HG03565 (cell line): ENCODE results near the gene RHEB.

ENCODE experiments used
- ATAC-seq: cut with Tn5 transposase; IDR thresholded peaks from one replicate; pipeline ENCODE4 v1.9.1; 2021; ENCODE audit warnings: mild to moderate bottlenecking, moderate library complexity; ENCODE audit not compliant: unreplicated experiment

The RHEB gene

GRCh38 chr7:151529842-151530241 is 10.1 kb upstream of the RHEB start:
- no peak for ATAC-seq

GRCh38 chr7:151524845-151525244 is 5.2 kb upstream of the RHEB start:
- ATAC-seq = no peak

GRCh38 chr7:151524331-151524730 is 4.6 kb upstream of the RHEB start:
- no peak for ATAC-seq

GRCh38 chr7:151520419-151521261 is 945 bp upstream of the RHEB start:
- no peak for ATAC-seq

GRCh38 chr7:151518947-151519764 is 539 bp downstream of the RHEB start:
- peak; percentile 34 for ATAC-seq

- ATAC-seq = no peak
These were observed 1.4 kb downstream of the RHEB start for GRCh38 chr7:151518105-151518946.

GRCh38 chr7:151517601-151518104 is 2.0 kb downstream of the RHEB start:
- no peak for ATAC-seq

- no peak for ATAC-seq
These were observed 4.5 kb downstream of the RHEB start for GRCh38 chr7:151515276-151515565.

- no peak for ATAC-seq
These were observed 5.0 kb downstream of the RHEB start for GRCh38 chr7:151514461-151515275.

- ATAC-seq = no peak
These were observed 6.6 kb downstream of the RHEB start for GRCh38 chr7:151513133-151513532.

- ATAC-seq = no peak
These were observed 7.3 kb downstream of the RHEB start for GRCh38 chr7:151512353-151512752.

- ATAC-seq = no peak
These were observed 7.7 kb downstream of the RHEB start for GRCh38 chr7:151511946-151512345.

- ATAC-seq = no peak
These were observed 8.4 kb downstream of the RHEB start for GRCh38 chr7:151511270-151511669.

GRCh38 chr7:151509670-151510333 is 9.9 kb downstream of the RHEB start:
- no peak for ATAC-seq

GRCh38 chr7:151508991-151509390 is 10.7 kb downstream of the RHEB start:
- ATAC-seq = no peak

GRCh38 chr7:151507806-151508205 is 11.9 kb downstream of the RHEB start:
- no peak for ATAC-seq

- ATAC-seq = no peak
These were observed 12.8 kb downstream of the RHEB start for GRCh38 chr7:151506901-151507382.

- ATAC-seq = no peak
These were observed 13.7 kb downstream of the RHEB start for GRCh38 chr7:151505836-151506468.

- no peak for ATAC-seq
These were observed 14.3 kb downstream of the RHEB start for GRCh38 chr7:151505433-151505832.
